HCT116 (cell line): ENCODE results near the gene TMEM176B. TPM values are rescaled to one million over a fixed set of nuclear protein-coding genes. Genes with fewer than 3 reads are reported as not detected.

ENCODE experiments used
- ATAC-seq: fragments of 200-7000 bp; cut with Tn5 transposase; 2 replicates; pipeline ENCODE4 v1.9.1; 2020; ENCODE audit warnings: mild to moderate bottlenecking, moderate library complexity
- BruUV-seq: library from RNA; stranded (reverse); fragments of 400-500 nt; replicated peaks from 2 replicates; lab custom pipeline; 2021; lab: Mats Ljungman, UMichigan
- CTCF ChIA-PET: fragments of 300-600 bp; sonication (Branson Sonifier 250); formaldehyde crosslinking; loops from one replicate; lab custom pipeline; 2021; ENCODE audit warnings: antibody characterized with exemption; lab: Charles Lee
- POLR2A ChIA-PET: fragments of 300-600, 350-600 bp; sonication (Branson Sonifier 250); formaldehyde crosslinking; loops from one replicate; lab custom pipeline; 2021; ENCODE audit warnings: antibody characterized with exemption; lab: Charles Lee
- RAD21 ChIA-PET, 2 experiments: fragments of 300-600 bp; sonication (Branson Sonifier 250); formaldehyde crosslinking; loops; one replicate each; lab custom pipeline; 2023; ENCODE audit warnings: low total read pairs in 2 of 2; ENCODE audit not compliant: uncharacterized antibody in 2 of 2, unreplicated experiment in 2 of 2, low non-redundant PET in 1 of 2; lab: Charles Lee
- DNase-seq: peaks from one replicate; pipeline ENCODE4 v3.0.0-alpha.2; 2010; ENCODE audit warnings: low read depth, low spot score
- H2AFZ ChIP-seq: fragments of 200-600 bp; shearing (Covaris generic), sonication (generic); 2 replicates; pipeline ENCODE4 v1.6.1; 2017; ENCODE audit warnings: low read depth, mixed run types, mixed read lengths, antibody characterized with exemption, low read length; ENCODE audit not compliant: poor library complexity, severe bottlenecking
- H3K27ac ChIP-seq: 2 replicates; pipeline ENCODE4 v1.5.1; 2012; ENCODE audit warnings: low read depth, low read length
- H3K27me3 ChIP-seq: fragments of 200-600 bp; sonication (generic); 2 replicates; pipeline ENCODE4 v1.6.1; 2016; ENCODE audit warnings: mixed run types, low read length, mixed read lengths; ENCODE audit not compliant: insufficient read depth
- H3K36me3 ChIP-seq, 2 experiments: fragments of 200-500 bp in 1 of 2; fragments of 200-600 bp in 1 of 2; sonication (Bioruptor generic) in 1 of 2; sonication (generic) in 1 of 2; 2 replicates each; pipeline versions ENCODE4 v1.5.1 to v1.6.1; 2014 to 2016; ENCODE audit warnings: low read length in 2 of 2, inconsistent platforms in 1 of 2, mixed read lengths in 1 of 2, mixed run types in 1 of 2; ENCODE audit not compliant: insufficient read depth in 2 of 2, control insufficient read depth in 1 of 2
- H3K4me1 ChIP-seq, 2 experiments: fragments of 200-600 bp in 1 of 2; sonication (generic) in 1 of 2; 2 replicates each; pipeline versions ENCODE4 v1.5.1 to v1.6.1; 2012 to 2017; ENCODE audit warnings: low read length in 2 of 2, inconsistent platforms in 1 of 2, mild to moderate bottlenecking in 1 of 2, mixed read lengths in 1 of 2, mixed run types in 1 of 2, moderate library complexity in 1 of 2; ENCODE audit not compliant: insufficient read depth in 2 of 2, control insufficient read depth in 1 of 2
- H3K4me2 ChIP-seq: fragments of 200-600 bp; sonication (generic); 2 replicates; pipeline ENCODE4 v1.6.1; 2017; ENCODE audit warnings: mixed run types, low read length, mixed read lengths
- H3K4me3 ChIP-seq, 2 experiments: fragments of 200-600 bp in 1 of 2; sonication (generic) in 1 of 2; replicated peaks in 1 of 2; 2 replicates each; pipeline ENCODE4 v1.5.1; 2011 to 2016; ENCODE audit warnings: low read length in 2 of 2, control low read depth in 1 of 2, low read depth in 1 of 2, mild to moderate bottlenecking in 1 of 2, mixed read lengths in 1 of 2, mixed run types in 1 of 2
- H3K79me2 ChIP-seq: fragments of 200-600 bp; sonication (generic); 2 replicates; pipeline ENCODE4 v1.6.1; 2017; ENCODE audit warnings: mild to moderate bottlenecking, mixed run types, low read length, moderate library complexity, mixed read lengths; ENCODE audit not compliant: insufficient read depth
- H3K9ac ChIP-seq: fragments of 200-600 bp; sonication (generic); 2 replicates; pipeline ENCODE4 v1.6.1; 2016; ENCODE audit warnings: low read length, mixed read lengths
- H3K9me2 ChIP-seq: fragments of 200-600 bp; sonication (generic), shearing (Covaris generic); 2 replicates; pipeline ENCODE4 v1.6.1; 2017; ENCODE audit warnings: mixed run types, mild to moderate bottlenecking, moderate library complexity; ENCODE audit not compliant: insufficient read depth
- H3K9me3 ChIP-seq, 2 experiments: fragments of 200-500 bp in 1 of 2; fragments of 200-600 bp in 1 of 2; sonication (Bioruptor generic) in 1 of 2; sonication (generic) in 1 of 2; 2 replicates each; pipeline ENCODE4 v1.6.1; 2014 to 2017; ENCODE audit warnings: low read length in 2 of 2, mixed read lengths in 2 of 2, inconsistent platforms in 1 of 2, low read depth in 1 of 2, mild to moderate bottlenecking in 1 of 2, mixed run types in 1 of 2, moderate library complexity in 1 of 2; ENCODE audit not compliant: control insufficient read depth in 1 of 2, insufficient read depth in 1 of 2
- H4K20me1 ChIP-seq: fragments of 200-600 bp; sonication (generic), shearing (Covaris generic); 2 replicates; pipeline ENCODE4 v1.6.1; 2017; ENCODE audit warnings: mixed run types, mild to moderate bottlenecking, moderate library complexity; ENCODE audit not compliant: insufficient read depth
- ATF3 ChIP-seq: IDR thresholded peaks from 2 replicates; pipeline ENCODE4 v1.6.1; 2012
- CBX3 ChIP-seq: IDR thresholded peaks from 2 replicates; pipeline ENCODE4 v1.6.1; 2012; ENCODE audit warnings: low read depth
- CEBPB ChIP-seq: IDR thresholded peaks from 2 replicates; pipeline ENCODE4 v1.6.1; 2012; ENCODE audit warnings: low read depth
- CTCF ChIP-seq, 3 experiments: fragments of 200-600 bp in 1 of 3; sonication (generic) in 1 of 3; IDR thresholded peaks in 2 of 3; conservative IDR thresholded peaks in 1 of 3; 2 replicates each; pipeline ENCODE4 v1.5.1; 2012 to 2017; ENCODE audit warnings: low read depth in 2 of 3, low read length in 2 of 3, antibody characterized with exemption in 1 of 3, borderline replicate concordance in 1 of 3, control low read depth in 1 of 3, mild to moderate bottlenecking in 1 of 3, mixed read lengths in 1 of 3, mixed run types in 1 of 3, moderate library complexity in 1 of 3; ENCODE audit not compliant: insufficient read depth in 1 of 3
- EGR1 ChIP-seq: IDR thresholded peaks from 2 replicates; pipeline ENCODE4 v1.6.1; 2012; ENCODE audit warnings: low read depth
- EZH2 ChIP-seq: fragments of 200-600 bp; sonication (generic); IDR thresholded peaks from 2 replicates; pipeline ENCODE4 v1.6.1; 2017; ENCODE audit warnings: antibody characterized with exemption, mixed run types
- JUND ChIP-seq: IDR thresholded peaks from 2 replicates; pipeline ENCODE4 v1.6.1; 2012
- RAD21 ChIP-seq: IDR thresholded peaks from 2 replicates; pipeline ENCODE4 v1.6.1; 2012; ENCODE audit warnings: low read depth, mild to moderate bottlenecking
- SRF ChIP-seq: IDR thresholded peaks from 2 replicates; pipeline ENCODE4 v1.6.1; 2012; ENCODE audit warnings: low read depth
- TCF7L2 ChIP-seq: IDR thresholded peaks from 2 replicates; pipeline ENCODE4 v1.7.0; 2011; ENCODE audit warnings: borderline replicate concordance, inconsistent platforms; ENCODE audit not compliant: insufficient read depth, insufficient read length; ENCODE audit errors: extremely low read depth
- ZBTB33 ChIP-seq: IDR thresholded peaks from 2 replicates; pipeline ENCODE4 v1.6.1; 2011; ENCODE audit warnings: mild to moderate bottlenecking, low read length, moderate library complexity; ENCODE audit not compliant: insufficient replicate concordance; ENCODE audit errors: extremely low read depth
- ZFX ChIP-seq: fragments of 450-650 bp; IDR thresholded peaks from 2 replicates; pipeline ENCODE4 v1.6.1; 2017
- ZNF274 ChIP-seq: fragments of 200-500 bp; sonication (Bioruptor generic); IDR thresholded peaks from 2 replicates; pipeline ENCODE4 v1.6.1; 2014; ENCODE audit warnings: mild to moderate bottlenecking, low read depth, low read length, inconsistent platforms
- intact Hi-C: fragments of 100-400 bp; cut with micrococcal nuclease; formaldehyde crosslinking; loops from 2 replicates; pipeline ENCODE4 v1.10.0; 2022
- total RNA-seq: library from RNA; stranded (reverse); gene quantifications from one replicate; pipeline ENCODE4 v1.2.1, GENCODE V29; 2021; ENCODE audit not compliant: unreplicated experiment

TMEM176B gene
- total RNA-seq, 1 experiment from 2014 or later: 0.42 TPM

GRCh38 chr7:150753239-150753638 is 46.9 kb downstream of the TMEM176B start:
- no peak for ATAC-seq
- no TSS peak for BruUV-seq

More at GRCh38 chr7:150753239-150753638, 46.9 kb downstream of the TMEM176B start:
- Histone ChIP-seq H3K4me2 (no peak overlapping the region), H3K36me3 (no peaks in the 10 kb centered on the region), H4K20me1 (no peaks in the 10 kb centered on the region), H3K9me2 (no peaks in the 10 kb centered on the region), H3K9me3 (no peaks in the 10 kb centered on the region), H3K9ac (no peak overlapping the region), H3K27ac (no peak overlapping the region), H3K4me3 (no peak overlapping the region), H2AFZ (no peak overlapping the region), H3K79me2 (no peaks in the 10 kb centered on the region), H3K27me3 (peaks cover 23% of the 10 kb centered on the region), H3K4me1 (no peaks in the 10 kb centered on the region)
- ChIA-PET CTCF (no interaction called here), POLR2A (no interaction called here), RAD21 (no interaction called here)
- DNase-seq: no peak
- TF ChIP-seq CTCF (IDR thresholded peaks at IDR 0.05 in 2 of 3, conservative IDR thresholded peaks at IDR 0.05 in 1 of 3; ENCODE audit: borderline replicate concordance in 1 of 3, insufficient read depth in 1 of 3, low read depth in 2 of 3, low read length in 2 of 3) (no peak), EGR1 (no peak), ATF3 (no peak), ZBTB33 (no peak), CEBPB (no peak), TCF7L2 (no peak), CBX3 (no peak), ZNF274 (no peak), JUND (no peak), EZH2 (no peak), SRF (no peak), ZFX (no peak), RAD21 (no peak)
- intact Hi-C loops: no loop called here
